Gastrocnemius medialis (tissue), 4 donors: Measurements from ENCODE around the gene SLC32A1.

Experiments
- POLR2A ChIP-seq, 2 donors: fragments of 450-650 bp; IDR thresholded peaks; one replicate each; pipeline ENCODE4 v1.6.1; 2017; ENCODE audit warnings: antibody characterized with exemption in 2 of 2, mild to moderate bottlenecking in 2 of 2, moderate library complexity in 2 of 2
- TF ChIP-seq, protein P1 (sequence below), 5 experiments: fragments of 450-650 bp in 3 of 5; fragments of 200-600 bp in 2 of 5; sonication (generic) in 2 of 5; IDR thresholded peaks in 4 of 5; conservative IDR thresholded peaks in 1 of 5; 1 replicate in 4 of 5; 2 replicates in 1 of 5; pipeline ENCODE4 v1.5.1; 2016 to 2019; ENCODE audit warnings: antibody characterized with exemption in 5 of 5, mild to moderate bottlenecking in 3 of 5, moderate library complexity in 3 of 5

DNA sequence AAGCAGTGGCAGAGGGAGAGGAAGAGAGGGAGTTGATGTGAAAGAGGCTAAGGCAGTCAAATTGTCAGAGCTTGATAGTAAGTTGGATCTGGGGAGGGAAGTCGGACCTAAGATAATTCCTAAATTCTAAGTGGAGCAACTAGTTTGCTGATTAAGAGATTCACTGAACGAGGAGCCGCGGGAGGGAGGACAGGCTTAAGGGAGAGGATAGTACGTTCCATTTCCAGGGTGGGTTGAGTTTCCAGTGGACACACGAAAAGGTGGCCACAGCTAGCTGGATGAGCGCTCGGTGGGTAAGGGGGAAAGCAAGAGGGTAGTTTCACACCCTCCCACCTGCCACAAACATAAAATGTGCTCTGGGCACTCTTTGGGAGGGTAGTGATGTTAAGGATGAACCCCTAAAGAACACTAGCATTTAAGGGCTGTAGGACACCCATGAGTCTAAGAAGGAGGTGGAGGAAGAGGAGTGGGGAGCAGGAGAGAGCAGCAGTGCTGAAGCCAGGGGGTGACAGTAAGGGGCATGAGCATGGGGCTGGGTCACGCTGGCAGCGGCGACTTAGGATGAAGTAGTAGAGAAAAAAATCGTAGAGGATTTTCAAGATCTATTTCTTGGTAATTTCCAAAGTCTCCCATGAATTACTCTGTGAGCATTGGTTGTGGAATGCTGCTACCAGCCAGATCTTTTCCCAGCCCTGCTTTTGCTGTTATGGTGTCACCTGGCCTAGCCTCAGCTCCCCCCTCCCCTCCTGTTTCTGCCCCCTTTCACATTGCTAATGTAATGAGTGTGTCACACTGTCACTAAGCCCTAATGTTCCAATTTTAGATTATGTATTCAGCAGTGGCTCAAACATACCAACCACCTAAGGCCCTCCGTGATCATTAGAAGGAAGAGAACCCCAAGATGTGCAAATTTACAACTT is 45.4 kb downstream of the SLC32A1 start:
- TF ChIP-seq, protein P1, sequence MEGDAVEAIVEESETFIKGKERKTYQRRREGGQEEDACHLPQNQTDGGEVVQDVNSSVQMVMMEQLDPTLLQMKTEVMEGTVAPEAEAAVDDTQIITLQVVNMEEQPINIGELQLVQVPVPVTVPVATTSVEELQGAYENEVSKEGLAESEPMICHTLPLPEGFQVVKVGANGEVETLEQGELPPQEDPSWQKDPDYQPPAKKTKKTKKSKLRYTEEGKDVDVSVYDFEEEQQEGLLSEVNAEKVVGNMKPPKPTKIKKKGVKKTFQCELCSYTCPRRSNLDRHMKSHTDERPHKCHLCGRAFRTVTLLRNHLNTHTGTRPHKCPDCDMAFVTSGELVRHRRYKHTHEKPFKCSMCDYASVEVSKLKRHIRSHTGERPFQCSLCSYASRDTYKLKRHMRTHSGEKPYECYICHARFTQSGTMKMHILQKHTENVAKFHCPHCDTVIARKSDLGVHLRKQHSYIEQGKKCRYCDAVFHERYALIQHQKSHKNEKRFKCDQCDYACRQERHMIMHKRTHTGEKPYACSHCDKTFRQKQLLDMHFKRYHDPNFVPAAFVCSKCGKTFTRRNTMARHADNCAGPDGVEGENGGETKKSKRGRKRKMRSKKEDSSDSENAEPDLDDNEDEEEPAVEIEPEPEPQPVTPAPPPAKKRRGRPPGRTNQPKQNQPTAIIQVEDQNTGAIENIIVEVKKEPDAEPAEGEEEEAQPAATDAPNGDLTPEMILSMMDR (IDR thresholded peaks at IDR 0.05 in 4 of 5, conservative IDR thresholded peaks at IDR 0.05 in 1 of 5) = no peak
- no peak for TF ChIP-seq POLR2A (IDR thresholded peaks at IDR 0.05)
